HL-60 (cell line): ENCODE measurements around the gene ENPP7.

Source experiments
- CTCF ChIP-seq: IDR thresholded peaks from one replicate; pipeline ENCODE4 v1.5.1; 2011; ENCODE audit warnings: low read length, control low read depth, inconsistent platforms; ENCODE audit not compliant: insufficient read depth
- GABPA ChIP-seq: IDR thresholded peaks from 2 replicates; pipeline ENCODE4 v1.6.1; 2012; ENCODE audit warnings: low read depth
- POLR2AphosphoS5 ChIP-seq: IDR thresholded peaks from 2 replicates; pipeline ENCODE4 v1.6.1; 2012; ENCODE audit warnings: low read depth
- REST ChIP-seq: IDR thresholded peaks from 2 replicates; pipeline ENCODE4 v1.6.1; 2012; ENCODE audit warnings: low read depth; ENCODE audit not compliant: insufficient replicate concordance
- SPI1 ChIP-seq: IDR thresholded peaks from 2 replicates; pipeline ENCODE4 v1.6.1; 2012; ENCODE audit warnings: low read depth, mild to moderate bottlenecking, borderline replicate concordance

GRCh38 chr17:79696610-79696982 is 34.1 kb upstream of the ENPP7 start:
- TF ChIP-seq CTCF (no peak), POLR2AphosphoS5 (no peak), GABPA (no peak), REST (no peak), SPI1 (no peak)
